Astrocyte of the spinal cord (primary cell): ENCODE measurements around the gene FBRSL1.

Source experiments
- DNase-seq: peaks from one replicate; pipeline ENCODE4 v3.0.0; 2011; ENCODE audit warnings: low read depth, low spot score
- H3K4me3 ChIP-seq: 2 replicates; pipeline ENCODE4 v1.5.1; 2011; ENCODE audit warnings: low read depth, mild to moderate bottlenecking, low read length, moderate library complexity
- in situ Hi-C: cut with HindIII; loops from 2 replicates; pipeline ENCODE4 v1.10.0; 2017; ENCODE audit warnings: low sequenced_read_pairs
- TF ChIP-seq, protein P1 (sequence below): IDR thresholded peaks from 2 replicates; pipeline ENCODE4 v1.5.1; 2012; ENCODE audit warnings: low read depth, mild to moderate bottlenecking, low read length, inconsistent platforms

Gene FBRSL1

DNA sequence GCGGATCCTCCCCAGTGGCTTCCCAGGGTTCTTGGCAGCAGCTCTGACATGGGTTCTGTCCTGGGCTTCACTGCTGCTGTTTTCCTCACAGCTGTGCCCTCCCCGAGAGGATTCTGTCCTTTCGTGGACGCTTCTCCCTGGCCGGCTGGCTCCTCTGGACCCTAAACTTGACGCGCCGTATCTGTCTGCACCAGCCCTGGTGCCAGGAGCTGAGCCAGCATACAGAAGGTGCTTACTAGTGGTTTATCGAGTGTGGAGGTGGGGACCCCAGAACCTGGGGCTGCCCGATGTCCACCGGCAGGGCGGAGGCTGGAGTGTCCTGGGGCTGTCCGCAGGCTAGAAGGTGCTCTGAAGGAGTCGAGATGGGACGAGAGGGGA is 17.2 kb downstream of the FBRSL1 start:
- no peak overlapping the region for H3K4me3 ChIP-seq
- TF ChIP-seq, protein P1, sequence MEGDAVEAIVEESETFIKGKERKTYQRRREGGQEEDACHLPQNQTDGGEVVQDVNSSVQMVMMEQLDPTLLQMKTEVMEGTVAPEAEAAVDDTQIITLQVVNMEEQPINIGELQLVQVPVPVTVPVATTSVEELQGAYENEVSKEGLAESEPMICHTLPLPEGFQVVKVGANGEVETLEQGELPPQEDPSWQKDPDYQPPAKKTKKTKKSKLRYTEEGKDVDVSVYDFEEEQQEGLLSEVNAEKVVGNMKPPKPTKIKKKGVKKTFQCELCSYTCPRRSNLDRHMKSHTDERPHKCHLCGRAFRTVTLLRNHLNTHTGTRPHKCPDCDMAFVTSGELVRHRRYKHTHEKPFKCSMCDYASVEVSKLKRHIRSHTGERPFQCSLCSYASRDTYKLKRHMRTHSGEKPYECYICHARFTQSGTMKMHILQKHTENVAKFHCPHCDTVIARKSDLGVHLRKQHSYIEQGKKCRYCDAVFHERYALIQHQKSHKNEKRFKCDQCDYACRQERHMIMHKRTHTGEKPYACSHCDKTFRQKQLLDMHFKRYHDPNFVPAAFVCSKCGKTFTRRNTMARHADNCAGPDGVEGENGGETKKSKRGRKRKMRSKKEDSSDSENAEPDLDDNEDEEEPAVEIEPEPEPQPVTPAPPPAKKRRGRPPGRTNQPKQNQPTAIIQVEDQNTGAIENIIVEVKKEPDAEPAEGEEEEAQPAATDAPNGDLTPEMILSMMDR: no peak
- in situ Hi-C loops: no loop called here
- DNase-seq: no peak

DNA sequence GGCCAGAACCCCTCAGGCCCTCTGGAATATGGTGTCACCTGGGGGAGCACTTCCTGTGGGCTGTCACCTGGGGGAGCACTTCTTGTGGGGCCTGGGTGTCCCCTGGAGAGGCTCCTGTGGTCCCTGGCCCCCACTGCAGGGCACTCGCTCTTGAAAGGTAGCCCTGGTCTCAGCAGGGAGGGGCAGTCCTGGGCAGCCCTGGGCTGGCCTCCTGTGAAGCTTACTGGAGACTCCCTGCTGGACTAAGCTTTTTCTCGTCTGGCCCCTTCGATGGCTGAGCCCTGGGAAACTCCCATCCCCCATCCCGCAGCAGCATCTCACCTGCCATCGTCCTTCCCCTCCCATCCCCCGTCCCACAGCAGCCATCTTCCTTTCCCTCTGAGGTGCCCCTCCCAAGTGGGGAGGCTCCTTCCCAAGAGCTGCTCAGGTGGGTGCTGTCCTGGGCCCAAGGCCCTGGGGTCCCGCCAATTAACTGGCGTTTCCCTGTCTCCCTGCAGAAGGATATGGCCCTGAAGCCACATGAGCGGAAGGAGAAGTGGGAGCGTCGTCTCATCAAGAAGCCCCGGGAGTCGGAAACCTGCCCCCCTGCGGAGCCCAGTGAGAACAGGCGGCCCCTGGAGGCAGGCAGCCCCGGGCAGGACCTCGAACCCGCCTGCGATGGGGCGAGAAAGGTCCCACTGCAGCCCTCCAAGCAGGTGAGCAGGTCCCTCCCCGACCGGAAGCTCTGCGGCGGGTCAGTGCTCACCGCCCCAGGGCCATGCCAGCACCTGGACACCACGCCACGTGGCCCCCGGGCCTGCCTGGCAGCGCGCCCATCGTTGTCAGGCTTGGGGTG is 17.9 kb downstream of the FBRSL1 start:
- no peak overlapping the region for H3K4me3 ChIP-seq
- TF ChIP-seq, protein P1: no peak
- in situ Hi-C loops: no loop called here
- DNase-seq: no peak

DNA sequence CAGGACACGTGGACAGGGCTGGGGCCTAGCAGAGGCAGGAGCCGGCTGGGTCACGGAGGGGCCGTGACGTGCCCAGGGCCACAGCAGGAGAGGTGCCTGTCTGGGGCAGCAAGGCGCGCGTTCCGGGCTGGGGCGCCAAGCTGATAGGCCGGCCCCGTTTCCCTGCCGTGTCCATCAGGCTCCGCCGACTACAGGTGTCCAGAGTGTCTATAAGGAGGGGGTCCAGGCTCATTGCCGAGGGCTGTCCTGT is 18.5 kb downstream of the FBRSL1 start:
- in situ Hi-C loops: no loop called here
- TF ChIP-seq, protein P1: no peak
- DNase-seq: no peak
- H3K4me3 ChIP-seq: no peak overlapping the region

DNA sequence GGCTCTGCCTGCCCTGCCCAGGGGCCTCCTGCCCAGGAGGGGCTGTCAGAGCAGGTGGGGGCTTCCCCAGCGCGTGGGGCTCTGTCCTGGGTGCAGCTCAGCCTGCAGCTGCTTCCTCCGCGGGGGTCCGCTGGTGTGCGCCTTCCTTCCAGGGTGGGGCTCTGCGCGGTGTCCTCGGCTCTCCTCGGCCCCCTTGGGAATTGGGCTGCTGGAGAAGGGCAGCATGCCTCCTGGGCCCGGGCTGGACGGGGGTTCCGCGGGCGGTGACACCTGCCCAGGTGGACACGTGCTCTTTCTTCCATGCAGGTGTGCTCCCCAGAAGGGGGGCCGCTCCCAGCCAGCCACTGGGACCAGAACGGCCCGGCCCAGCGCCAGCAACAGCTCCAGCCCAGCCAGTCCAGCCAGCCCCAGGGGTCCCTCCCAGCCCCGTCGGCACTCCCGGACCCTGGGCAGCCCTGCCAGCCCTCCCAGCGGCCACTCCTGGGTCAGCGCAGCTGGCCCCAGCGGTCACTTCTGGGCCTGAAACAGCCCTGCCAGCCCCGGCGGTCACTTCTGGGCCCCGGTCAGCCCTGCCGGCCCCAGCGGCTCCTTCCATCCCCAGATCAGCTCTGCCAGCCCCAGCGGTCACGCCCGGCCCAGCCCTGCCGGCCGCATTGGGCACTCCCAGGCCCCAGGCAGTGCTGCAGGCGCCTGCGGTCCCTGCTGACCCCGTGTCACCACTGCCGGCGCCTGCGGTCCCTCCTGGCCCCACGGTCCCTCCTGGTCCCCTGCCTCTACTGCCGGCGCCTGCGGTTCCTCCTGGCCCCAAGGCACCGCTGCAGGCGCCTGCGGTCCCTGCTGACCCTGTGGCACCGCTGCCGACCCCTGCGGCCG is 19.1 kb downstream of the FBRSL1 start:
- TF ChIP-seq, protein P1: no peak
- in situ Hi-C loops: no loop called here
- DNase-seq: no peak

DNA sequence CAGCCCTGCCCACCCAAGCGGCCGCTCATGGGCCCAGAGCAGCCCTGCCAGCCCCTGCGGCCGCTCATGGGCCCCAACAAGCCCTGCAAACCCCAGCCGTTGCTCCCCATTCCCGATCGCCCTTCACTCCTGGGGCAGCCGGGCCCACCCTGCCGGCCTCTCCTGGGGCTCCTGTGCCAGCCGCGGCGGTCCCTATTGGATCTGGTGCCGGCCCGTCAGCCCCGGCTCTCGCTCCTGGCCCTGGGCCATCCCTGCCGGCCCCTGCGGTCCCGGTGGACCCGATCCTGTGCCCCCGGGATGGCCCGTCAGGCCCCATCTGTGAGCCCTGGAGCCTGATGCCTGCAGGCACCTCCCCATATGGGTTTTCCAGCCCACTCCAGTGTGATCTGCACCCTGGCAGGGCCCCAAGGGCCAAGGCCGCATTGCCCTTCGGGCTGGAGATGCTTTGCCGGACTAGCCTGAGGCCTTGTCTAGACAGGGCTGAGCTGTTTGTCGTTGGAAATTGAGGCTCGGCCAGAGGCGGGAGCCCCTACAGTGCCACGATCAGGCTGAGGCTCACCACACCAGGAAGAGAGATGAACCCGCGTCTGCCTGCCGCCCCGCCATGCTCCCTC is 20.3 kb downstream of the FBRSL1 start:
- DNase-seq: no peak
- TF ChIP-seq, protein P1: no peak
- H3K4me3 ChIP-seq: no peak overlapping the region
- in situ Hi-C loops: no loop called here

More for the DNA sequence above, 19.1 kb downstream of the FBRSL1 start:
- no peak overlapping the region for H3K4me3 ChIP-seq

DNA sequence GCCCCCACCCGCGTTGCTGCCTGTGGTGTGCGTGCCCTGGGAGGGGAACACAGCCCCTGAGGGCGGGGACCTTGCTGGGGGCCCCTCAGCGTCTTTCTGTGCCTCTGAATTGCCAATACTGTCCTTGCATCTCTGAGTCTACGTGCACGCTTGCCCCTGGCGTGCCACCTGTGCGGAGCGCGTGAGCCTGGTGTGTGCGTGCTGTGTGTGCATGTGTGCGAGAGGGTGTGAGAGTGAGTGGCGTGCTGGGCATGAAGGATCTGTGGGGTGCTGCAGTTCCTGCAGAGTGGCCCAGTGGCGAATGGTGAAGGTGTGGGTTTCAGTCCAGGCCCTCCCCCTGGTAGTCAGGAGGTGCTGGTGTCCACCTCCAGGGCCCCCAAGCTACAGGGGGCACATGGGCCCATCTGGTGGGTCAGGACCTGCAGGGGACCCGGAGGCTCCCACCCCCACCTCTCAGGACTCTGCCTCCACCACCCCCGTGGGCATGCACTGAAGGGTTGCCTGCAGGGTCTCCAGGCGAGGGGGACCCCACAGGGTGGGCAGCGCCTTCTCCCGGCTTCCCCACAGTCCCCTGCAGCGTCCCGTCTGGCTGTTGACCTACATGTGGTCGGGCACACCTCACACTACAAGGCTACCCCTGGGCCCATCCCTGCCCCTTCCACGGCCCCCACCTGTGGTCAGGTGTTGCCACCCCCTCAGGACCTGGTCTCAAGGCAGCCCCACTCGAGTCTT is 21.0 kb downstream of the FBRSL1 start:
- H3K4me3 ChIP-seq: no peak overlapping the region
- TF ChIP-seq, protein P1: no peak
- no peak for DNase-seq
- in situ Hi-C loops: no loop called here
